Measurements from ENCODE around the gene DDX25. TPM values are rescaled to one million over a fixed set of nuclear protein-coding genes. Genes with fewer than 3 reads are reported as not detected.
A peak's percentile ranks its signal among the peaks of the same experiment; 100 is the strongest.

DDX25 gene
- total RNA-seq, 1 donor from 2014 or later, result 0.29 TPM

DNA sequence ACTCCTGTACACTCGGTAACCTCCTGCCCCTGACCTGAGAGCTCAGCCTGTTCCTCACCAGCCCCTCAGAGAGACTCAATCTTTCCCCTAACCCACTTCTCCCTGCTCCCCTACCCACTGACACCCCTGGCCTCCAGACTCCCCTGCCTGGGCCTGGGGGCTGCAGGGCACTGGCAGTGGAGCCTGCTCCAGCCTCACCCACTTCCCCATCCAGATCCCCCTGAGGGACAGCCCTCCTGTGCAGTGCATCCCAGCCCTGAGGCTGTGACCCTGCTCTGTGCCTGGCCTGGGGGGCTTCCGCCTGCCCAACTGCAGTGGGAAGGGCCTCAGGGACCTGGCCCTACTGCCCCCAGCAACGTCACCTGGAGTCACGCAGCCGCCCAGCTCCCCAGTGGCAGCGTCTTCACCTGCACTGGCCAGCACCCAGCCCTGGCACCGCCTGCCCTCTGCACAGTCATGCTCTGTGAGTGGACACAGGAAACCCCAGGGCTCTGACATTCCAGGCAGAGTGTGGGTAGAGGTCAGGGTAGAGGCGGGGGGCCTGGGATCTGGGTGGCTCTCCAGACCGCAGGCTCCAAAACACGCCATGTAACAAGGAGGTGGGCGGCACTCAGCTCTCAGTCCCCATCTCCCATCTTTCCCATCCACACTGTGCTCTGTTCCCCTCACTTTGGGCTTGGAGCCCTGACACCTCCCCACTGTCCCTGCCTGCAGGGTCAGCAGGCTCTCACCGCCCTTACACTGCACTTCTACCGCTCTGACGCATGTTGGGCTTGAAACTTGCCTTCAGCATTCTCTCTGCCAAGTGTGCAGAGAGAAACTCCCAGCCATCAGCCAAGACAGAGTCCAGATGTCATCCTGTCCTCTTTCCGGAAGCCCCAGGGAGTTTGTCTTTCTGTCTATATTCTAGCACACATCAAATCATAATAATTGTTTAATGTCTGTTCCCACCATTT, 46.7 kb downstream of the DDX25 start:
- peak; percentile 66 for DNase-seq (ENCODE audit: low spot score)

DNA sequence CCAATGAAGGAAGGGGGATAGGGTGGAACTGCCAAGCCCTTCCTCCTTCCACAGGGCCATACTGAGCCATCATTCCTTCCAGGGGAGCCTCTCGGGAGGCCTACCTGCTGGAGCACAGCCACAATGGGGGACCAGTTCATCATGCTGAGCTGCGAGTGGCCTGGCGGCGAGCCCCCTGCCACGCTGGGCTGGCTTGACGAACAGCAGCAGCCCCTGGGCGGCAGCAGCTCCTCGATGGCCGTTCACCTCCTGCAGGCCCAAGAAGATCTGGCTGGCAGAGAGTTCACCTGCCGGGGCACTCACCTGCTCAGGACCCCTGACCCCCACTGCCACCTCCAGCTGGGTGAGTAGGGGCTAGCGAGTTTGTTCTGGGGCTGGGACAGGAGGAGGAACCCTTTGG, 47.4 kb downstream of the DDX25 start:
- no peak for DNase-seq (ENCODE audit: low spot score)

DNA sequence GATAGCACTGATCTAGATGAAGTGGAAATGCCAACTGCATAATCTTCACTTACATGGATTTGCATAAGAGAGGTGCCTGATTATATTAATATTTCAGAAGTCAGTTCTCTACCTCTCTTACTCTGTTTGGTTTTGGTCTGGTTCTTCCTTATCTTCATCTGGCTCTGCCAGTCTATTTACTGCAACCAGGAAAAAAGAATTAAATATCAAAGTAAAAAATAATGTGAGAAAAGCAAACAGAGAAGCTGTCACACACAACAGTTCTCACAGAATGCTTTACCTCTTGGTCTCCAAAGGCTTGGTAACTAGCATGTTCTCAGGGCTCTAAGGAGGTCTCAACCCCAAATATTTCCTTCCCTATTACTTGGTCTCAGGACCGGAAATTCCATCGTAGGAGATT, 48.3 kb downstream of the DDX25 start:
- no peak for DNase-seq (ENCODE audit: low spot score)

DNA sequence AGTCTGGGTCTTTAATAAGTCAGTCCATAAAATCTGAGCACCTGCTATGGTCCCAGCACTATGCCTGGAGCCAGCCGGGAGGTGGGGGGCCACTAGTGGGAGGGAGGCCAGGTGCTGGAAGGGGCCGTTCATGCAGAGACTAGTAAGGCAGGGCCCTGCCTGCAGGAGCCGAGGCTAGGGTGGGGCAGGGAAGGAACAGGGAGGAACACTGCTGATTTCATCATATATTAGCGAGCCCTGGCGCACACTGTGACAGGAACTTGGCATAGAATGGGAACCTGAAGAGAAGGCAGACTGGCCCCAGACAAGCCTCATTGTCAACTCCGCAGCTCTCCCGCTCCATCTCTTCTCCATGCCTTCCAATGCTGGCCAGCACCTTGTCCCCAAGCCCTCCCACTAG, 48.7 kb downstream of the DDX25 start:
- peak; percentile 52 for DNase-seq (ENCODE audit: low spot score)

DNA sequence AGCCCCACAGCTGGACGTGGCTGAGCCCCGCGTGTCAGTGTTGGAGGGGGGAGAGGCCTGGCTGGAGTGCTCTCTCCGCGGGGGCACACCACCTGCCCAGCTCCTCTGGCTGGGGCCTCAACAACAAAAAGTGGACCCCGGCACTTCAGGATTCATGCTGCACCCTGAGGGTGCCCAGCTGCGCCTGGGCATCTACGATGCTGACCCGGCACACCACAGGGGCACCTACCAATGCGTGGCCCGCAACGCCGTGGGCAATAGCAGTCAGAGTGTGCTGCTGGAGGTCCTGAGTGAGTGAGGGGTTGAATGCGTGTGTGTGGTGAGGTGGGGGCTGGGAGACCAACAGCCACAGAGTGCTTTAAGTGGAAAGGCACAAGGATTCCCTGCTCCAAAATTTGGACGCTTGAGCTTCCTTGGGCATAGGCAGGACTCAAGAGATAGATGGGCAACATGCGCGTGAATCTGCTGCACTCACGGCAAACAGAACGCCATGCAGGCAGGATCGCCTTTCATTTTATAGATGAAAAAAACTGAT, 49.2 kb downstream of the DDX25 start:
- DNase-seq (ENCODE audit: low spot score), result no peak

DNA sequence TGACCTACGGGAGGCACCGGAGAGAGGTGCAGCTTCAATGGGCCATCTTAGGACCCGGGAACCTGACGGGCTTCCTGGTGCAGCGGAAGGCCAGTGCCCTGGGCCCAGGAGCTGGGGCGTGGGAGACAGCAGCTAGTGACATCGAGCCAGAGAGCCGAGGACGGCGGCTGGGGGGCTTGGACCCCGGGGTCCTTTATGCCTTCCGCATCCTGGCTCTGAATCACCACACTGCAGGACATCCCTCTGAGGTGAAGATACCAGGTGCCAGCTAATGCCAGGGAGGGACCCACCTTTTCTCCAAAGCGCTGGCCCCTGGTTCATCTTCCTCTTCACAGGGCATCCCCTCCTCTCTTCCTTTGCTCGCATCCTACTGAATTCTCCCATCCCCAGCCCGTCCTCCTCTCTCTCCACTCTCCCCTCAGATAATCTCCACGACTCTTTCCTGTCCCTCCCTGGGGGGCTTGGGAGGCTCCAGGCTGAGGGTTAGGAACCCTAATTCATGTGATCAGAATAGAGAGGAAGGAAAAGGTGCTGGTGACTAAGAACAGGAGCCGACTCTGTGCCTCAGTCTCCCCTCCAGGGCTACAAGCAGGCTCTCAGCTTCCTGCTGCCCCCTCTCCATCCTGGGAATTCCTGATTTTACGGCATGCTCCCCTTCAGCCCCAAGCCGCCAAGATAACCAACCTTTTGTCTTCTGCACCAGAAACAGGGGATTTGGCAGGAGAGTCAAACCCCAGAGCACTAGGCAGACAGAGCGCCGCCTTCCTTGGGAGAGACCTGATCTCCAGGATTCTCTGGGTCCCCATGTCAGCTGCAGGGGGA, 50.0 kb downstream of the DDX25 start:
- DNase-seq (ENCODE audit: low spot score), result no peak

DNA sequence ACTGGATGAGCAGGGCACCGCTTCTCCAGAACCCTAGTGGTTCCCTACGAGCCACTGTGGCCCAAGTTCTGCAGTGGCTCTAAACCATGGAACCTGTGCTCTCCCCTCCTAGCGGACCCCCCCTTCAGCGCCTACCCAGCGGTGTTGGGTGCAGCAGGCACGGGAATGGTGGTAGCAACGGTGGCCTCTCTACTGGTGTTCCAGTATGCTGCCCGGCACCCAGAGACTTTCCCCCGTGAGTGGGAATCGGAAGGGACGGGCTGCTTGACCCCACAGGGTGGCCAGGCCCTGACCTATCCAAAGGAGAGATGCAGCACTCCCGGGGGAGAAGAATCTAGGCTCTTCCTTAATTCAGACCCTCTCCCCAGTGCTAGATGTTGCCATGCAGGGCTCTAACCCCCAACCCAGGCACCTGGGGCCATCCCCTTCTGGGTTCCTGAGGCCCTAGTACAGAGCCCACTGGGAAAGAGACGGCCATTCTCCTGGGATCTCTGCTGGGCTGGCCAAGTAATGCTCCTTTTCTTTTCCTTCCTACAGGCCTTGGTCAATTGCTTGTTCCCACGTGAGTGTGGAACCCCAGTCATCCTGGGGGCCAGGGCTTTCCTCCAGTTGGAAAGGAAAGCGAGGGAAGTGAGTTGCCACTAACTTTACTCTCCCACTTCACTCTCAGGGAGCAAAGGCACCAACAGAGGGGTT, 50.8 kb downstream of the DDX25 start:
- no peak for DNase-seq (ENCODE audit: low spot score)

DNA sequence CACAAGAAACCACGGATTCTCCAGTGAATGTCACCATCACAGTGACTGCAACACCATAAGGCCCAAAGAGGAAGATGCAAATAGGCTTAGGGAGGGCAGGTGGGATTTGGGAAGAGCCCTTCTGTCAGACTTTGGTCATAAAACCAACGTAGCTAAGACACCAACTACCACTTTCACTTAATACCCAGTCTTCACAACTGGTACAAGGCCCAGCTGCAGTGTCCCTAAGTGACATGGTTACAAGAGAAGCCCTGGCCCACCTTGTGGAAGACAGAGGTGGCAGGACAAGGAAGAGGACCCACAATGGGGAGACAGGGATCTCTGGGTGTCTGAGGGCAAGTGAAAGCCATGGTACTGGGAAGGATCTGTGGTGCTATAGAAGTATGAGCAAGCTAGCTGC, 51.5 kb downstream of the DDX25 start:
- DNase-seq (ENCODE audit: low spot score), result no peak

DNA sequence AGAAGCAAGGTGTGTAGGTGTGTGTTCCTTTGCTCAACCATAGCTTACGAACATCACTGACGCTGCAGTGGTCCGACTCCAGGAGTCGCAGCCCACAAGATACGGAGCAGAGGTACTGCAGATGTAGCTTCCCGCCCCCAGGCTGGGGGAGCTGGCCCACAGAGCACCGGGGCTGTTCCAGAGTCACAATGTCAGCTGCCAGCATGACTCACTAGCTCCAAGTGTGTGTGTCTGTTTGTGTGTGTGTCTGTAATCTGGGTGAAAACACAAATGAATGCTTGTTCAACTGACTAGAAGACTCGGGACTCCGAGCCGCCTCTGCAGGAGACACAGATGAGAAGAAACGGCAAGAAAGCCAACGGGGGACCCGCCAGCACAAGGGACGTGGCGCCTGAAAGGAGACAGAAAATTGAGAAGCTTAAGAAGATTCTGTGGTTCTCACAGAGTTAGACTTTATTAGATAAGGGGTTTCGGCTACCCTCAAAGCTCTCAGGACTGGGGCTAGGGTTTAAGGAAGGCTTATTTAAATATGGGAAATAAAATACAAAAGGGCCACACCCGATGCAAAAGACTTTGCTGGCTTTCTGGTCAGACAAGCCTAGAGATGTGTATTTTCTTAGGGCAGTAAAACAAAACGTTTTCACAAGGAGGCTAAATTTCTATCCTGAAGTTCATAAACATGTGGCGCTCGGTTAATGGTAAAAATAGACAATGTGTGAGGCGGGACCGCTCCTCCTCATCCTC, 52.3 kb downstream of the DDX25 start:
- DNase-seq (ENCODE audit: low spot score), result no peak

DNA sequence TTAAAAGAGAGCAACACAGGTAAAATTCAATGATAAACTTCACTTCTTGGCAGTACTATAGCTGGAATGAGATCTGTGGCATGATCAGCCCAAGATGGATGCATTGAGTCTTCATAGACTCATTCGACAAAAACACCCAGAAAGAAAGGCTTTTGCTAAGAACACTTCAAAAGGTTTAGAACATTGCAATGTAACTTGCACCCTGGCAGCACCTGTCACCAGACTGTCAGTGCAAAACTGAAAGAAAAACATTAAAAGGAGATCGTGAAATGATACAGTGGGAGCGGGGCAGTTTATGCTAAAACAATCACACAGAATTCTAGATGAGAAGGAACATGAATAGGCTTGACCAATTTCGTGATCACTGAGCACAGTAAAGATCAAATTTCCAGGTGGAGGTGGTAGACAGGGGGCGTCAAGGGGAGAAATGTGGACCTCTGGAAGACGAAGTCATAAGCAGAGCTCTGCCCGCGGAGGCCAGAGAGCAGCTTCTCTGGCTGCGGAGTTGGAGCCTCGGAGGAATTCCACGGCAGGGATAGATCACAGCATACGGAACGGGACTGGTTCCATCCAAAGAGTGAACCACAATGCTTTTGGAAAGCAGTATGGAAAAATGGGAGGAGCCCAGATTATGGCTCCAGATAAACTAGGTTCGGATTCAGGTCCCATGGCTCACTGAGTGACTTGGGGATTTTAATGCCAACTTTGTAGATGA, 53.5 kb downstream of the DDX25 start:
- no peak for DNase-seq (ENCODE audit: low spot score)

DNA sequence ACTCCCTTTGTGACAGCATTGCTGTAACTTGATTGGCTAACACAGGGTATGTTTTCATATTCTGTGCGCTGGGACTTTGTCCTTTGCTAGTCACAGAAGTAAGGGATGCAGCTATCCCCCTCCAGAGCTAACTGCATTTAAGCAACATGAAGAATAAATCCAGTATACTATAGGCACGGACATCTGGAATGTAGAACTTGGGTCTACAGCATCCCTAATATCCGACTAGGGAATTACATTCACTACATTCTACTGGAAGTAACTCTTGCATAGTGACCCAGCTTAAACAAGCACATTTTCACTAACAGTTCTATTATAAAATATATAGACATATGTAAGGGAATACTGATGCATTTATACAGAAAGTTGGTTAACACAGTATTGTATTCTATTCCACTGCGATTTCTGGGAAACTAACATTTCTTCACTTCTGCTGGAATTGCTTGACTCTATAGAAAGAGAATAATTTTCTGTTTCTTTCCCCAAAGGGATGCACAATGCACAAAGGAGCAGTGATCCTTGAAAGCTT, 54.6 kb downstream of the DDX25 start:
- no peak for DNase-seq (ENCODE audit: low spot score)

DNA sequence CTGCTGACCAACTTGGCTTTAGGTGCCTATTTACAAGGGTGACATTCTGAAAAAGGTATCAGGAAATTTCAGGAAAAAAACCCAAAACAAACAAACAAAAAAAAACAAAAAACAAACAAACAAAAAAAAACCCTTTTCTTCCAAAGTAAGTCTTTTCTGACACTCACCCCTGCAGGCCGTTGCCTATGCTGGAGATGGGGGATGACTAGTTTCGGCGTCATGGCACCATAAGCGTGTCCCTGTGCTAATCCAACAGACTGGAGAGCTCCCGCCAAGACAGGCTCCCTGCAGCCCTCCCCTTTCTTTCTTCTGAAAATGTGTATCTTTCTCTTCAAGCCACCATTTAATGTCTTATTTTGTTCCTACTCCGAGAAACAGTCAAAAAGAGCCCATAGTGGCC, 55.2 kb downstream of the DDX25 start:
- no peak for DNase-seq (ENCODE audit: low spot score)

DNA sequence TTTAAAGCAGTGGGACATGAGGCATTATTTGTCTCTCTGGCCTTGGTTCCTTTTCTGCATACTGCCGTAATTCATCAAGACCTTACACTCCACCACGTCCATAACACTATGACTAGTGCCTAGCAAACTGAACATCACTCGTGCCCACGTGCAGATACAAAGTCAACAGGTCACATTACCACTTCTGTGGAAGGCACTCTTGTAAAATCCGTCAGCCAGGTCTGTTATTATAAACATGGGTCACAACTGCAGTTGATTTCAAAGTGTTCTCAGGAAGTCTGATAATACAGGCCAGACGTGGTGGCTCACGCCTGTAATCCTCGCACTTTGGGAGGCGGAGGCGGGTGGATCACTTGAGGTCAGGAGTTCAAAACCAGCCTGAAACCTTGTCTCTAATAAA, 55.6 kb downstream of the DDX25 start:
- DNase-seq (ENCODE audit: low spot score), result no peak

DNA sequence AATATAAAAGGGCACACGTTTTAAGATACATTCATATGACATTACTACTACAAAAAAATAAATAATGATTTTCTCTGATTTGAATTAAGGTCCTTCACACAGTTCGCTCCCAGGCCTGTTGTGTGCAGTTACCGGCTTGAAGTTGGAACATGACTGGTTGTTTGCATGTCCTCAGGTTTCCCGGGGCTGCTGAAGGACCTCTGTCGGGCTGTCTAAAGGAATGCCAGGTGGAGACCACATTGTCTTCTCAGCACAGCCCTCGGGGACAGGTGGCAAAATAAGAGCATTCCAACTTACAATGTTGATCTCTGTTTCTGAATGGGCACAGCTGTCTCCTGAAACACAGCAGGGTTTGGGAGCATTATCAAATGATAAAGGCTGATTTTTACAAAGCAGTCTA, 56.5 kb downstream of the DDX25 start:
- no peak for DNase-seq (ENCODE audit: low spot score)

DNA sequence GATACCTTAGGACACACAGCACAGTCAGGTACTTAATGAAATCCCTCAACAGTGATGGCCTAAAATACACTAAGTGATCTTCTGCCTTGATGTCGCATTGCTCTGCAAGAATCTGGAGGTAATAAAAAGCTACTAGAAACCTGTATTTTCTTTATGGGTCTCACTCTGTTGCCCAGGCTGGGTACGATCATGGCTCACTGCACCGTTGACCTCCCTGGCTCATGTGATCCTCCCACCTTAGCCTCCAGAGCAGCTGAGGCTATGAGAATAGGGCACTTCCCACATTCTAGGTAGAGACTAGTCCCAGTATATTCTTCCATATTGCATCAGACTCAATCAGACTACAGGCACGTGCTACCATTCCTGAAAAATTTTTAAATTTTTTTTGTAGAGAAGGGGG, 63.2 kb downstream of the DDX25 start:
- no peak for DNase-seq (ENCODE audit: low spot score)

DNA sequence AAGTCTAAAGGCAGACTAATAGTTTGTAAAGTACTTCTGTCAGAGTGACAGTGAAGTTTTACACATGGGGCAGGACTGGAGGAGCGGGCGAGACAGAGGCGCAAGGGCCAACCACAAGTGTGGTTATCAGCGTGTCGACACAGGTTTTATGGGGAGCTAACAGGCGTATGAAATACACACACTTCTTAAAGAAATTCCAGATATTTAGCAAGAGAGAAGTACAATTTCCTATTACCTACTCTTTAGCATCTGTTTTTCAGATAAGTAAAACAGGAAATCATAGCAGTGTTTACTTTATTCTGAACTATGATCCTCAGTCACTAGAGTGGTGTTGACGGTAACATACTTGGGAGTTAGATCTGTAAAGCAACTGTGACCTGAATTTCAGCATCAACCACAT, 64.0 kb downstream of the DDX25 start:
- DNase-seq (ENCODE audit: low spot score), result no peak

DNA sequence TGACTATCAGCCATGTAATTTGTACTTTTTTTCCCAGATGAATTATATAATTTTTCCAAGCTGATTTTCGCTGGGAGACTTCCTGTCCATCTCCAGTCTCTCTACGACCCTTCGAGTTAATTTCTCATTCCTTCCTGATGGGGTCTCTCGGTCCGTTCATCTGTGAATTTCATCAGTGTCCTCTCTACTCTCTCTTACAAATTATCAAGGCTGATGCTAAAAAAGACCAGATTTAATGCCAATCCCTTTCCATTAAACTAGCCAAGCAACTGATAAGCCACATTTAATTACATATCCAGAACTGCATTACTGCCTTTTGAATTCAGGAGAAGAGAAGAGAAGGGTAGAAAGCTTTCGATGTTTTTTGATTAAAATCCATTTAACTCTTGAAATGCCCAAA, 67.3 kb downstream of the DDX25 start:
- DNase-seq (ENCODE audit: low spot score), result no peak

DNA sequence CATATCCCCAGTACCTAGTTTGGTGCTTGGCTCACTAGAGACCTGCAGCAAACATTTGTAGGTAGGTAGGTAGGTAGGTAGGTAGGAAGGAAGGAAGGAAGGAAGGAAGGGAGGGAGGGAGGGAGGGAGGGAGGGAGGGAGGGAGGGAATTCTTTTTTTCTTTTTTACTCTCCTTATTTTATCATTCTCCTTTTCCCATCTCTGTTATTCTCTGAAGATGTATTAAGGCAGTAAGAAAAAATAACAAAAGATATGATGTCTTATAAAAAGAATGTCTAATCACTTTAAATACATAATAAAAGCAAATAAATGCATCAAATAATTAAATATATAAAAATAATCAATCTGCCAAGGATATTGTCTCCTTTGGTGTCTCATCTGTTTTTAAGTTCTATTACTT, 70.0 kb downstream of the DDX25 start:
- no peak for DNase-seq (ENCODE audit: low spot score)

DNA sequence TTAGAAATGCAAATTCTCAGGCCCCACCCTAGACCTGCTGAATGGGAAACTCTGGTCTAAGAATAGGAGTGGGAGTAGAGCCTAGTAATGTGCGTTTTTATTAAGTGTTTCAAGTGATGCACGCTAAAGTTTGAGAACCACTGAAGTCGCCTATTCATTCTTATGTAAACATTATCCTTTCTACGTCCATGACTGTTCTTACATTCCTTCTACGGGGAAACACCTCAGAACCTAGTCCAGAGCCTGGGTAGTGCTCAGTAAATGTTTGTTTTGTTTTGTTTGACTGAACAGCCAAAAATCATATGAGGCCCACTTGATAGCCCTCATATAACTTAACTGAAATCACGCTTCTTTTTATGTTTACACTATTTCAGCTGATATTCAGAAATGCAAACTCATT, 71.3 kb downstream of the DDX25 start:
- DNase-seq (ENCODE audit: low spot score), result no peak

DNA sequence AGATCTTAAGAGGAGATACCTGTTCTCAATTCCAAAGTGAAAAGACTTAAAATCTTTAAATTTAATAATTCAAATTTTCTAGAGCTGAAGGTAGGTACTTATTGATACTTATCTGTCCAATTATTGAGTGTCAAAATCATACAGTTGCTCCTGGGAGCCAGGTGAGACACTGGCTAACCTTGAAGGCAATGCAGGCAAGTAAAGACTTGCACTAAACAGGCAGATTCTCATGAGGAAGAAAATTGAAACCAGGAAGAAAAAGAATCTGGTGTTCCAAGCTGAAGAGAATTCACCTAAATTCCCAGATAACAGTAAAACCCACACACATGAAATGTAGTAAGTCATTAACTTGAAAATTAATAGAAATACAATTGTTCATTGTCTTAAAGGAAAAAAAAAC, 71.8 kb downstream of the DDX25 start:
- no peak for DNase-seq (ENCODE audit: low spot score)

Data from mucosa of gallbladder (tissue), 1 donor.